Measurements from ENCODE around the gene PEAR1. TPM values are rescaled to one million over a fixed set of nuclear protein-coding genes. Genes with fewer than 3 reads are reported as not detected.

The PEAR1 gene
- polyA plus RNA-seq, 1 of the 3 experiments (the other 2 are of a cell fraction) = 1.2 TPM

- Histone ChIP-seq H4K20me1 (ENCODE audit: insufficient read depth) (no peaks in the 10 kb centered on the region), H3K4me2 (no peak overlapping the region), H3K9ac (no peak overlapping the region), H3K9me2 (no peaks in the 10 kb centered on the region), H3F3A (replicated peaks; ENCODE audit: insufficient read depth) (no peaks in the 10 kb centered on the region), H2AFZ (ENCODE audit: low read depth) (no peak overlapping the region), H3K27me3 (ENCODE audit: insufficient read depth) (no peaks in the 10 kb centered on the region), H3K79me2 (ENCODE audit: insufficient read depth) (no peaks in the 10 kb centered on the region), H3K9me3 (no peaks in the 10 kb centered on the region), H3K36me3 (replicated peaks in 1 of 2; ENCODE audit: control insufficient read depth in 1 of 2, insufficient read depth in 2 of 2, low read length in 1 of 2) (no peaks in the 10 kb centered on the region), H3K27ac (ENCODE audit: low read depth in 2 of 2, low read length in 1 of 2) (no peak overlapping the region), H3K4me3 (ENCODE audit: low read depth in 2 of 2, low read length in 1 of 2) (no peak overlapping the region), H3K4me1 (ENCODE audit: control insufficient read depth in 1 of 2, insufficient read depth in 2 of 2, low read depth in 1 of 2, low read length in 1 of 2) (peaks cover 9 to 33% of the 10 kb centered on the region in 2 experiments; a peak in 3 of 4 replicates)
- TF ChIP-seq POLR2AphosphoS5 (IDR thresholded peaks at IDR 0.05; ENCODE audit: low read depth, low read length) (no peak), CHD2 (IDR thresholded peaks at IDR 0.05; ENCODE audit: low read length, partially characterized antibody) (no peak)
- ChIA-PET CTCF (interaction anchor here (0.9 to 6.9 kb wide), 12 partner anchors 11 to 180 kb away, joined by 3 to 182 read pairs (median 4); partner anchors contain the start of genes LRRC71 and PEAR1), POLR2A (no interaction called here)
- WGBS (ENCODE audit: low lambda C conversion rate) = 60% methylated on average over 1 of the region's 5 CpGs
- no peak for DNase-seq
Measured at GRCh38 chr1:156909671-156910070, 16.2 kb downstream of the PEAR1 start.

GRCh38 chr1:156910309-156910782 lies 16.8 kb downstream of the PEAR1 start:
- Histone ChIP-seq H4K20me1 (ENCODE audit: insufficient read depth) (no peaks in the 10 kb centered on the region), H3K4me1 (ENCODE audit: control insufficient read depth in 1 of 2, insufficient read depth in 2 of 2, low read depth in 1 of 2, low read length in 1 of 2) (peaks cover 11 to 39% of the 10 kb centered on the region in 2 experiments; a peak in 3 of 4 replicates), H3F3A (replicated peaks; ENCODE audit: insufficient read depth) (no peaks in the 10 kb centered on the region), H3K36me3 (replicated peaks in 1 of 2; ENCODE audit: control insufficient read depth in 1 of 2, insufficient read depth in 2 of 2, low read length in 1 of 2) (no peaks in the 10 kb centered on the region), H3K9me3 (no peaks in the 10 kb centered on the region), H3K9ac (no peak overlapping the region), H3K4me2 (no peak overlapping the region), H3K27me3 (ENCODE audit: insufficient read depth) (no peaks in the 10 kb centered on the region), H3K27ac (ENCODE audit: low read depth in 2 of 2, low read length in 1 of 2) (no peak overlapping the region), H3K79me2 (ENCODE audit: insufficient read depth) (no peaks in the 10 kb centered on the region), H2AFZ (ENCODE audit: low read depth) (no peak overlapping the region), H3K4me3 (ENCODE audit: low read depth in 2 of 2, low read length in 1 of 2) (no peak overlapping the region; a peak in 1 of 4 replicates), H3K9me2 (no peaks in the 10 kb centered on the region)
- CTCF ChIA-PET = interaction anchor here (0.7 to 6.9 kb wide), 20 partner anchors 12 to 657 kb away, joined by 3 to 182 read pairs (median 3); partner anchors contain the start of genes HDGF, LRRC71, NTRK1 and PEAR1
- POLR2A ChIA-PET = no interaction called here
- 45% methylated on average over 18 of the region's 18 CpGs for WGBS (ENCODE audit: low lambda C conversion rate)
- peak; percentile 88 for DNase-seq
- TF ChIP-seq ELF1 (IDR thresholded peaks at IDR 0.05) = no peak
- no peak for TF ChIP-seq YY1 (IDR thresholded peaks at IDR 0.05; ENCODE audit: low read depth)
- TF ChIP-seq MEF2A (IDR thresholded peaks at IDR 0.05; ENCODE audit: borderline replicate concordance, low read depth) = no peak
- no peak for TF ChIP-seq TAF1 (IDR thresholded peaks at IDR 0.05; ENCODE audit: borderline replicate concordance, low read depth, low read length)
- no peak for TF ChIP-seq POLR2AphosphoS5 (IDR thresholded peaks at IDR 0.05; ENCODE audit: low read depth, low read length)
- TF ChIP-seq NRF1 (IDR thresholded peaks at IDR 0.05; ENCODE audit: low read depth, low read length) = no peak
- TF ChIP-seq IRF3 (IDR thresholded peaks at IDR 0.05; ENCODE audit: low read depth, low read length) = no peak
- no peak for TF ChIP-seq REST (IDR thresholded peaks at IDR 0.05; ENCODE audit: low read depth, low read length)
- peak; percentile 80 for TF ChIP-seq CTCF (IDR thresholded peaks at IDR 0.05)
- TF ChIP-seq RAD21 (IDR thresholded peaks at IDR 0.05; ENCODE audit: low read length) = peak; percentile 40
- no peak for TF ChIP-seq TCF12 (IDR thresholded peaks at IDR 0.05)
- no peak for TF ChIP-seq FOXM1 (IDR thresholded peaks at IDR 0.05; ENCODE audit: low read depth)
